Inflammatory macrophage treated with lipopolysaccharide for 1 hour (primary cell): ENCODE measurements around the gene MED20.

Experiments
- DNase-seq, 2 donors: peaks; one replicate each; pipeline ENCODE4 v3.0.0-alpha.2; 2020 to 2022

Gene MED20

DNA sequence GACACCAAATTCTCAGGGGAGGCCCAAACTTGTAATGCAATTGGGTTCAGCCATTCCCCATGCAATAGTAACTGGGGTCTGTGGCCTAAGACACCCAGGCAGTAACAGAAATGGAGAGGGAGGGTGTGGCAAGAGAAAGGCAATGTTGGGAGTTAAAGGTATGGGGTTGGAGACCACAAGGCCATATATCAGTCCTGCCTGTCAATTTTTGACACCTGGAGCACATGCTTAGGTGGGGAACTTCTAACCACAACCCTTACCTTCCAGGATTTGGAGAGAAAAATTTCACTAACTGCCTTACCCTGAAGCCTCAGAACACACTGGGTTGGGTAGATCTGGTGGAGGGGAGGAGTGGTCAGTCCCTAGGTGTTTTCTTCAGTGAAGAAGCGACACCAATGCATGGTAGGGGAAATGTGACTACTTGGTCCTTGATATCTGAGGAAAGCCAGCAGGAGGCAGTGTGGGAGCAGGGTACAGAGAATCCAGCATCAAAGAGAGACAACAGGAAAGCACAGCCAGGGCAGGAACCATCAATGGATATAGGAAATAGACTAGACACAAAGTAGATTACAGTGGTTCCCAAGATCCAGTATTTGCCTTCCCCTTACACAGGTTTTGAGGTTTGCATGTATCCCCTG is 18.9 kb downstream of the MED20 start:
- peak; percentile 52 to 67 for DNase-seq

- peak; percentile 30 to 46 for DNase-seq
Measured at GRCh38 chr6:41900861-41901260, 20.1 kb downstream of the MED20 start.

- DNase-seq: peak; percentile 23 to 35
Measured at GRCh38 chr6:41896281-41896680, 24.7 kb downstream of the MED20 start.

- peak; percentile 94 to 97 for DNase-seq
Measured at GRCh38 chr6:41895300-41896233, 25.4 kb downstream of the MED20 start, which contains the start of gene USP49. TSS of gene USP49 (minus strand) at chr6:41895375. CDS start at chr6:41806983, 88,392 bp downstream.

GRCh38 chr6:41894366-41895299 is 26.3 kb downstream of the MED20 start:
- DNase-seq: no peak

GRCh38 chr6:41892921-41893564 is 27.9 kb downstream of the MED20 start:
- no peak for DNase-seq

DNA sequence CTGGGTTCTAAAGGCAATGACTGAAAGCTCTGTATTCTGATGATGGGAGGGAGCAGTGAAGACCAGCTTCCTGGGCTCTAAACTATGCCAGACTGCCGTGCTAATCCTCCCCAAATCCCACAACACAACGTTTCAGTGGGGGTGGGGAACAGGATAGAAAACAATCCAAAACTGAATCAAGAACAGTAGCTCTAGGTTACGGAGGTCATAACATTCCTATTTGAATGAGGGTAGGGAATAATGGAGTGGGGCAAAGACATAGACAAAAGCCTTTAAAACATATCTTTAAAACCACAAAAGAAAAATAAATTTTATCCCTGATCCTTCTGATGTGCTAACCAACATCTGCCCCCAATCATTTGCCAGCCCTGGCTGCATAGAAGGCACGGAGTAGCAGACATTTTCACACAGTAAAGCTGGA is 33.6 kb downstream of the MED20 start:
- no peak for DNase-seq

- no peak for DNase-seq
Measured at GRCh38 chr6:41885930-41886329, 35.0 kb downstream of the MED20 start.

GRCh38 chr6:41884957-41885356 is 36.0 kb downstream of the MED20 start:
- no peak for DNase-seq

DNA sequence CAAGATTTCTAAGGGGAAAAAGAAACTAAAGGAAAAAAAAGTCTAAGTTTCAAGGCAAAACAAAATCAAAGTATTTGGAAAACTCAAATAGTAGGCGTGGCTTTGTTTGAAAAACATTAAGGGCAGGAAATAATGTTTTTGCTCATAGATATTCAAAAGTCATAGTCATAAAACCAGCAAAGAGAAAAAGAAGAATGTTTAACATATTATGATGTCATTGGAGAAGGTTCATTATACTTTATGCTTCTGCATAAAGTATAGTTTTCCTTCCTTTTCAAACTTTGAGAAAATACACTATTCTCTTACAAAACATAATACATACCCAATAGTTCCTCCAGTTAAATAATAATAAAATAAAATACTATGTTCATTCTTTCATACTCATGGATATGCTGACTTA is 39.4 kb downstream of the MED20 start:
- no peak for DNase-seq

GRCh38 chr6:41878961-41879405 is 42.0 kb downstream of the MED20 start:
- no peak for DNase-seq

DNA sequence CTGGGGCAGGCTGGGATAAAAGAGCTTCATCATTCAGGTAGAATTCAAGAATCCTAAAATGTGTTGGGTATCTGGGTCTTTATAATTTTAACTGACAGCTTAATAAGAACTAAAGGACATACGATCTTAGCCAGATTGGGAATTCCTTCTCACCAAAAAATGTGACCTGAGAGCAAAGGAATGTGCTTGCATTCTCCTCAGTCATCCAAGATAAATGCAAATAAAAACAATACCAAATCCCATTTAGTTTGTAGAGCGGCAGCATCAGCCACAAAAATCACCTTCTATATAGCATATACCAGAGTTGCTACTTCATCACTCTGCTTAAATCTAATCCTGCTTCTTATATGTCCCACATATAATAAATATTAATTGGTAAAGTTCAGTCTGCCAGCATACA is 42.7 kb downstream of the MED20 start:
- no peak for DNase-seq

GRCh38 chr6:41877051-41877680 is 43.8 kb downstream of the MED20 start:
- no peak for DNase-seq

GRCh38 chr6:41874741-41875140 is 46.2 kb downstream of the MED20 start:
- no peak for DNase-seq

DNA sequence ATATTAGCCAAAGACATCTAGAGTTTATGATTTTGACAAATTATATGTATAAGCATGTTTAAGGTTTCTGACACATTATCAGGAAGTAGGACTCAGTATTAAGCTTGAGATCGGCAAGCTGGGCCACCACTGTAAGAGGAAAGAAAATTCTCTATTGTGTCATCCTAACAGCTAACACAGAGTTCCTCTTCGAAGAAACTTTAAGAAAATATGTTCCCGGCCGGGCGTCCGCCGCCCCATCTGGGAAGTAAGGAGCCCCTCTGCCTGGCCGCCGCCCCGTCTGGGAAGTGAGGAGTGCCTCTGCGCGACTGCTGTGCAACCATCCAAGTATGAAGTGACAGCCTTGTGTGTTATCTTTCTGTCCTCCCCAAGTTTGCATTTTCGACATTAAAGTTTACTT is 48.8 kb downstream of the MED20 start:
- peak; percentile 45 to 58 for DNase-seq

GRCh38 chr6:41871691-41872090 is 49.2 kb downstream of the MED20 start:
- peak; percentile 42 to 54 for DNase-seq

DNA sequence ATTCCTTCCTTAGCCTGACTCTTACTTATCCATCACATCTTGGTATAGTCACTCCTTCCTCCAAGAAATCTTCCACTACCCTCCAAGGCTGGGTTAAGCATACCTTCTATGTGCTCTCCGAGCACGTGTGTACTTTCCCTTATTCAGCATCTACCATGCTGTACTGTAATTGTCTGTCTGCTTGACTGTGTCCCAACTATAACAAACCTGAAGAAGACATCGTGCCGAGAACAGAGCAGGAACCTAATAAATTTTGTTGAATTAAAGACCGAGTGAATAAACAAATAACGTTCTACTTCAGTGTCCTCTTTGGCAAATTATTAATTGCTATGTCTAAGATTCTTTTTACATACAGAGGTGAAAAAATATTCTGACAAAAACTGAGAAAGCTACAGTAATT is 61.6 kb downstream of the MED20 start:
- no peak for DNase-seq

- DNase-seq: no peak
Measured at GRCh38 chr6:41858703-41859102, 62.2 kb downstream of the MED20 start.
